Neutrophil (primary cell): ENCODE results near the gene PFDN1.

Experiments used
- H3K27ac ChIP-seq: fragments of 200-600 bp; sonication (generic); 2 replicates; pipeline ENCODE4 v1.5.1; 2016; ENCODE audit warnings: mild to moderate bottlenecking, moderate library complexity
- H3K27me3 ChIP-seq: fragments of 200-600 bp; sonication (generic); 2 replicates; pipeline ENCODE4 v1.6.0; 2016; ENCODE audit warnings: mild to moderate bottlenecking
- H3K36me3 ChIP-seq: fragments of 200-600 bp; sonication (generic); 2 replicates; pipeline ENCODE4 v1.5.1; 2017
- H3K4me1 ChIP-seq, 2 experiments: fragments of 200-600 bp in 1 of 2; sonication (generic) in 1 of 2; 1 replicate in 1 of 2; 2 replicates in 1 of 2; pipeline versions ENCODE4 v1.5.1 to v1.6.1; 2013 to 2016; ENCODE audit warnings: low read depth in 1 of 2, low read length in 1 of 2, mild to moderate bottlenecking in 1 of 2, moderate library complexity in 1 of 2; ENCODE audit not compliant: control insufficient read depth in 1 of 2, insufficient read depth in 1 of 2
- H3K4me3 ChIP-seq, 2 experiments: fragments of 200-600 bp in 1 of 2; sonication (generic) in 1 of 2; 1 replicate in 1 of 2; 2 replicates in 1 of 2; pipeline ENCODE4 v1.5.1; 2013 to 2016; ENCODE audit warnings: low read depth in 1 of 2, low read length in 1 of 2, mild to moderate bottlenecking in 1 of 2, moderate library complexity in 1 of 2
- H3K9me3 ChIP-seq: fragments of 200-600 bp; sonication (generic); 2 replicates; pipeline ENCODE4 v1.5.1; 2016
- TF ChIP-seq, protein P1 (sequence below): fragments of 200-600 bp; sonication (generic); IDR thresholded peaks from 2 replicates; pipeline ENCODE4 v1.5.1; 2016; ENCODE audit warnings: antibody characterized with exemption

PFDN1 gene

DNA sequence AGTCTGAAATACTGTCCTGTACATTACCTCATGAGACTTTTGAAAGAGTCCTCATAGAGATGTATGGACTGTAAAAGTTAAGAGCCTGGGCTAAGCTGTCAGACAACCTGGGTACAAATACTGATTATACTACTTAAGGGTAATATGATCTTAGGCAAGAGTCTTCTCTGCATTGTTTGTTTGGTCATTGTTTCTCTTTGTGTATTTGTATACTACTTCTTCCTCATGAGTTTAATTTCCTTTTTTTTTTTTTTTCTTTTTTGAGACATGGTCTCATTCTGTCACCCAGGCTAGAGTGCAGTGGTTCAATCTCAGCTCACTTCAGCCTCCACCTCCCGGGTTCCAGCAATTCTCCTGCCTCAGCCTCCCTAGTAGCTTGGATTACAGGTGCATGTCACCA, 2.6 kb upstream of the PFDN1 start:
- TF ChIP-seq, protein P1, sequence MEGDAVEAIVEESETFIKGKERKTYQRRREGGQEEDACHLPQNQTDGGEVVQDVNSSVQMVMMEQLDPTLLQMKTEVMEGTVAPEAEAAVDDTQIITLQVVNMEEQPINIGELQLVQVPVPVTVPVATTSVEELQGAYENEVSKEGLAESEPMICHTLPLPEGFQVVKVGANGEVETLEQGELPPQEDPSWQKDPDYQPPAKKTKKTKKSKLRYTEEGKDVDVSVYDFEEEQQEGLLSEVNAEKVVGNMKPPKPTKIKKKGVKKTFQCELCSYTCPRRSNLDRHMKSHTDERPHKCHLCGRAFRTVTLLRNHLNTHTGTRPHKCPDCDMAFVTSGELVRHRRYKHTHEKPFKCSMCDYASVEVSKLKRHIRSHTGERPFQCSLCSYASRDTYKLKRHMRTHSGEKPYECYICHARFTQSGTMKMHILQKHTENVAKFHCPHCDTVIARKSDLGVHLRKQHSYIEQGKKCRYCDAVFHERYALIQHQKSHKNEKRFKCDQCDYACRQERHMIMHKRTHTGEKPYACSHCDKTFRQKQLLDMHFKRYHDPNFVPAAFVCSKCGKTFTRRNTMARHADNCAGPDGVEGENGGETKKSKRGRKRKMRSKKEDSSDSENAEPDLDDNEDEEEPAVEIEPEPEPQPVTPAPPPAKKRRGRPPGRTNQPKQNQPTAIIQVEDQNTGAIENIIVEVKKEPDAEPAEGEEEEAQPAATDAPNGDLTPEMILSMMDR, result no peak
- H3K4me3 ChIP-seq, result no peak overlapping the region
- no peak overlapping the region for H3K27ac ChIP-seq
- no peaks in the 10 kb centered on the region for H3K9me3 ChIP-seq
- no peaks in the 10 kb centered on the region for H3K27me3 ChIP-seq
- no peaks in the 10 kb centered on the region for H3K36me3 ChIP-seq
- peaks cover 14 to 24% of the 10 kb centered on the region in 2 experiments for H3K4me1 ChIP-seq

DNA sequence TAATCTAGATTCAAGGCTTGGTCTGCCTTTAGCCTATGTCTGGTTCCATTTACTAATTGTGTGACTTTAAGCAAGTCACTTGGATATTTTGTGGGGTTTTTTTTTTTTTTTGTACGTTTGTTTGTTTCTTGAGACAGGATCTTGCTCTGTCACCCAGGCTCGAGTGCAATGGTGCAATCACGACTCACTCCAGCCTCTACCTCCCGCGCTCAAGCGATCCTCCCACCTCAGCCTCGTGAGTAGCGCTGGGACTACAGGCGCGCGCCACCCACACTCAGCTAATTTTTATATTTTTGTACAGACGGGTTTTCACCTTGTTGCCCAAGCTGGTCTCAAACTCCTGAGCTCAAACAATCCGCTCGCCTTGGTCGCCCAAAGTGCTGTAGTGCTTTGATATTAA, 1.1 kb upstream of the PFDN1 start:
- Histone ChIP-seq H3K27ac (no peak overlapping the region), H3K36me3 (no peaks in the 10 kb centered on the region), H3K27me3 (no peaks in the 10 kb centered on the region), H3K9me3 (no peaks in the 10 kb centered on the region), H3K4me3 (no peak overlapping the region), H3K4me1 (peaks cover 13 to 22% of the 10 kb centered on the region in 2 experiments)
- TF ChIP-seq, protein P1, result no peak

- TF ChIP-seq, protein P1, result no peak
- Histone ChIP-seq H3K4me1 (peaks cover 13 to 20% of the 10 kb centered on the region in 2 experiments), H3K9me3 (no peaks in the 10 kb centered on the region), H3K27me3 (no peaks in the 10 kb centered on the region), H3K27ac (no peak overlapping the region), H3K36me3 (no peaks in the 10 kb centered on the region), H3K4me3 (no peak overlapping the region)
Measured at GRCh38 chr5:140301136-140301535, 1.8 kb downstream of the PFDN1 start.

GRCh38 chr5:140299056-140299455, 3.8 kb downstream of the PFDN1 start:
- Histone ChIP-seq H3K4me3 (no peak overlapping the region), H3K36me3 (no peaks in the 10 kb centered on the region), H3K4me1 (peaks cover 13 to 19% of the 10 kb centered on the region in 2 experiments), H3K27ac (no peak overlapping the region), H3K27me3 (no peaks in the 10 kb centered on the region), H3K9me3 (no peaks in the 10 kb centered on the region)
- TF ChIP-seq, protein P1, result no peak

DNA sequence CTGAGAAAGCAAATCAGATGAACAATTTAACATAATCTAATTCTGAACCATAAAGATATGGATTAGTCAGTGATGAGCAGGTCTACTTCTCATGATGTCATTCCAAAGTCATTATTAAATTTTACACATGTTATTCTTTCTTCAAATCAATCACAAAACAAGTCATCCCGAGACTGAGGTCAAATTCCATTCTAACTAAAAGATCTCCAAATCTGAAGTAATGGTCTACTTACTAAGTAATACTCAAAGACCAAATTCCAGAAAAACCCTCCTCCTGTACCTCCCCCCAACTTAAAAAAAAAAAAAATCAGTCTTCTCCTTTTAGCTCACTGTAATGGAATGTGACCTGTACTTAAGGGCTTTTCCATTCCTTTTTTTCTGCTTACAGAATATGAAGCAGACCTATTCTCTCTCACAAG, 4.7 kb downstream of the PFDN1 start:
- no peaks in the 10 kb centered on the region for H3K36me3 ChIP-seq
- no peaks in the 10 kb centered on the region for H3K27me3 ChIP-seq
- no peaks in the 10 kb centered on the region for H3K9me3 ChIP-seq
- TF ChIP-seq, protein P1, result no peak
- H3K4me3 ChIP-seq, result no peak overlapping the region
- no peak overlapping the region for H3K27ac ChIP-seq
- H3K4me1 ChIP-seq, result peaks cover 9 to 12% of the 10 kb centered on the region in 2 experiments

- H3K4me3 ChIP-seq, result no peak overlapping the region
- H3K36me3 ChIP-seq, result no peaks in the 10 kb centered on the region
- H3K27ac ChIP-seq, result no peak overlapping the region
- peaks cover 3 to 4% of the 10 kb centered on the region in 2 experiments for H3K4me1 ChIP-seq
- TF ChIP-seq, protein P1, result no peak
- H3K27me3 ChIP-seq, result no peaks in the 10 kb centered on the region
- no peaks in the 10 kb centered on the region for H3K9me3 ChIP-seq
Measured at GRCh38 chr5:140297283-140297682, 5.6 kb downstream of the PFDN1 start.
